Urothelium cell line (cell line): ENCODE results near the gene LYRM1.
"Not testable (repeated sequence)": the region's sequence is repeated elsewhere in the genome, so short reads cannot be mapped to it uniquely, and the experiment has no call there.

Experiments used
- DNase-seq: peaks from one replicate; pipeline ENCODE4 v3.0.0; 2011; ENCODE audit warnings: low spot score, mixed read lengths
- FAIRE-seq: peaks from 2 replicates; lab custom pipeline; 2011; peaks lifted over from hg19 to GRCh38; lab: Jason Lieb, UNC

LYRM1 gene

GRCh38 chr16:20900299-20901067 is at the start of gene LYRM1, which contains the start of gene DCUN1D3:
LYRM1 (plus strand) TSS chr16:20900771; CDS start chr16:20915556, 14,785 bp downstream.
DCUN1D3 (minus strand) TSS chr16:20900358; CDS start chr16:20862538, 37,820 bp downstream.
- no peak for FAIRE-seq
- peak; percentile 92 for DNase-seq

- no peak for DNase-seq
- no peak for FAIRE-seq
Measured at GRCh38 chr16:20850981-20851380, 49.6 kb upstream of the LYRM1 start.

GRCh38 chr16:20851601-20852000 is 49.0 kb upstream of the LYRM1 start:
- FAIRE-seq (no peak), DNase-seq (peak; percentile 55)

- DNase-seq (no peak), FAIRE-seq (no peak)
Measured at GRCh38 chr16:20853143-20853542, 47.4 kb upstream of the LYRM1 start.

GRCh38 chr16:20853981-20854620 is 46.5 kb upstream of the LYRM1 start:
- DNase-seq, result no peak

GRCh38 chr16:20854963-20855362 is 45.6 kb upstream of the LYRM1 start:
- FAIRE-seq, result no peak
- DNase-seq, result no peak

More at GRCh38 chr16:20853981-20854620, 46.5 kb upstream of the LYRM1 start:
- FAIRE-seq, result no peak

GRCh38 chr16:20857281-20857680 is 43.3 kb upstream of the LYRM1 start:
- FAIRE-seq (no peak), DNase-seq (no peak)

- FAIRE-seq (no peak), DNase-seq (no peak)
Measured at GRCh38 chr16:20859229-20859628, 41.3 kb upstream of the LYRM1 start.

- no peak for FAIRE-seq
- DNase-seq, result no peak
Measured at GRCh38 chr16:20859699-20860098, 40.9 kb upstream of the LYRM1 start.

GRCh38 chr16:20860361-20860760 is 40.2 kb upstream of the LYRM1 start:
- FAIRE-seq (no peak), DNase-seq (no peak)

GRCh38 chr16:20860995-20861394 is 39.6 kb upstream of the LYRM1 start:
- DNase-seq, FAIRE-seq: not testable (repeated sequence)

- no peak for DNase-seq
- no peak for FAIRE-seq
Measured at GRCh38 chr16:20862162-20862960, 38.2 kb upstream of the LYRM1 start.

GRCh38 chr16:20864376-20864775 is 36.2 kb upstream of the LYRM1 start:
- not testable (repeated sequence) for DNase-seq, FAIRE-seq

GRCh38 chr16:20865420-20866131 is 35.0 kb upstream of the LYRM1 start:
- no peak for FAIRE-seq

GRCh38 chr16:20866145-20866772 is 34.3 kb upstream of the LYRM1 start:
- FAIRE-seq, result no peak
- peak; percentile 76 for DNase-seq

More at GRCh38 chr16:20865420-20866131, 35.0 kb upstream of the LYRM1 start:
- DNase-seq, result peak; percentile 42

GRCh38 chr16:20866801-20867200 is 33.8 kb upstream of the LYRM1 start:
- DNase-seq (no peak), FAIRE-seq (no peak)

- DNase-seq (no peak), FAIRE-seq (no peak)
Measured at GRCh38 chr16:20867585-20867984, 33.0 kb upstream of the LYRM1 start.

GRCh38 chr16:20868890-20869289 is 31.7 kb upstream of the LYRM1 start:
- no peak for FAIRE-seq

GRCh38 chr16:20870122-20870820 is 30.3 kb upstream of the LYRM1 start:
- no peak for FAIRE-seq
- no peak for DNase-seq

More at GRCh38 chr16:20868890-20869289, 31.7 kb upstream of the LYRM1 start:
- peak; percentile 38 for DNase-seq
